SU-DHL-6 (cell line): ENCODE data around the gene UBE2Q1.

ENCODE experiments used
- H2AFZ ChIP-seq: fragments of 200-600 bp; sonication (generic); 2 replicates; pipeline ENCODE4 v1.6.1; 2014; ENCODE audit warnings: low read depth, mild to moderate bottlenecking, moderate library complexity, mixed read lengths, antibody characterized with exemption, low read length; ENCODE audit not compliant: severe bottlenecking
- H3F3A ChIP-seq: fragments of 200-600 bp; shearing (Covaris generic); 2 replicates; pipeline ENCODE4 v1.6.0; 2016; ENCODE audit warnings: antibody characterized with exemption, mild to moderate bottlenecking; ENCODE audit not compliant: insufficient read depth
- H3K27ac ChIP-seq: fragments of 200-600 bp; sonication (generic); 2 replicates; pipeline ENCODE4 v1.5.1; 2016; ENCODE audit warnings: low read depth, mild to moderate bottlenecking, low read length, moderate library complexity, mixed read lengths
- H3K27me3 ChIP-seq: fragments of 200-600 bp; sonication (generic), shearing (Covaris generic); 2 replicates; pipeline ENCODE4 v1.6.0; 2014; ENCODE audit warnings: mild to moderate bottlenecking, low read length
- H3K36me3 ChIP-seq: fragments of 200-600 bp; sonication (generic); 2 replicates; pipeline ENCODE4 v1.6.1; 2014; ENCODE audit warnings: mild to moderate bottlenecking, low read length, mixed read lengths
- H3K4me2 ChIP-seq: fragments of 300-600, 200-600 bp; shearing (Covaris generic), sonication (generic); 2 replicates; pipeline ENCODE4 v1.6.0; 2014; ENCODE audit warnings: low read length, low read depth, mild to moderate bottlenecking; ENCODE audit not compliant: poor library complexity, severe bottlenecking
- H3K4me3 ChIP-seq: fragments of 200-600 bp; sonication (generic); 2 replicates; pipeline ENCODE4 v1.5.1; 2014; ENCODE audit warnings: antibody characterized with exemption, low read length, mild to moderate bottlenecking, mixed read lengths; ENCODE audit not compliant: insufficient read depth, poor library complexity, severe bottlenecking
- H3K79me2 ChIP-seq: fragments of 200-600 bp; sonication (generic); 2 replicates; pipeline ENCODE4 v1.6.1; 2014; ENCODE audit warnings: mild to moderate bottlenecking, low read length, moderate library complexity; ENCODE audit not compliant: insufficient read depth
- H3K9ac ChIP-seq: fragments of 200-600 bp; sonication (generic); 2 replicates; pipeline ENCODE4 v1.7.0; 2014; ENCODE audit warnings: mild to moderate bottlenecking, low read length
- H3K9me2 ChIP-seq: fragments of 200-600 bp; sonication (generic); replicated peaks from 2 replicates; pipeline ENCODE4 v1.6.1; 2014; ENCODE audit warnings: low read length; ENCODE audit not compliant: insufficient read depth
- H3K9me3 ChIP-seq: fragments of 200-600 bp; sonication (generic); 2 replicates; pipeline ENCODE4 v1.6.1; 2014; ENCODE audit warnings: low read length, mixed read lengths; ENCODE audit not compliant: insufficient read depth
- H4K20me1 ChIP-seq: fragments of 200-600 bp; sonication (generic); 2 replicates; pipeline ENCODE4 v1.6.1; 2014; ENCODE audit warnings: low read depth, mild to moderate bottlenecking, antibody characterized with exemption, low read length, moderate library complexity, mixed read lengths
- EZH2phosphoT487 ChIP-seq: fragments of 200-600 bp; sonication (generic), shearing (Covaris generic); conservative IDR thresholded peaks from 2 replicates; pipeline ENCODE4 v1.6.1; 2018; ENCODE audit warnings: mild to moderate bottlenecking, antibody characterized with exemption, low read length, moderate library complexity, mixed read lengths
- TF ChIP-seq, protein P1 (sequence below): fragments of 200-600 bp; sonication (generic); IDR thresholded peaks from one replicate; pipeline ENCODE4 v1.5.1; 2017; ENCODE audit warnings: antibody characterized with exemption, mild to moderate bottlenecking, low read length, moderate library complexity; ENCODE audit not compliant: insufficient read depth, poor library complexity, severe bottlenecking

UBE2Q1 gene

DNA sequence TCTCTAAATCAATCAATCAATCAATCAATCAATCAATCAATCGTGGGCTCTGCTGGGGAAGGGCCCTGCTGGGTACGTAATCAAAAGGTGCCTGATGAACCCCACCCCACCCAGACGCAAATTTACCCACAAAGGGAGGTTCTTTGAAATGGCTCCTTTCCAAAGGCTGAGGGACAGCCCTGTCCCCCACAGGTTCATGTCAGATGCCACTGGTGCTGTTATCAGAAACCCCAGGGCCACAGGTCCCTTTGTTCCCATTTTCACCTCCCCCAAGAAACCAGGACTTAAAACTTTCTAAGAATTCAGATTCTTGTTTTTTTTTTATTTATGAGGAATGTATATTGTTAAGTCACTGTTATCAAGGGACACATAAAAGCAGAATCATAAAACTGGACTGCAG is 23.3 kb upstream of the UBE2Q1 start:
- Histone ChIP-seq H3K36me3 (peaks cover 20% of the 10 kb centered on the region), H3K79me2 (no peaks in the 10 kb centered on the region), H3K4me2 (no peak overlapping the region), H2AFZ (no peak overlapping the region), H3K9ac (no peak overlapping the region), H3K4me3 (no peak overlapping the region), H3K9me2 (no peaks in the 10 kb centered on the region), H3K27ac (no peak overlapping the region), H3K27me3 (no peaks in the 10 kb centered on the region), H3K9me3 (no peaks in the 10 kb centered on the region), H3F3A (no peaks in the 10 kb centered on the region), H4K20me1 (no peaks in the 10 kb centered on the region)
- no peak for TF ChIP-seq EZH2phosphoT487
- TF ChIP-seq, protein P1, sequence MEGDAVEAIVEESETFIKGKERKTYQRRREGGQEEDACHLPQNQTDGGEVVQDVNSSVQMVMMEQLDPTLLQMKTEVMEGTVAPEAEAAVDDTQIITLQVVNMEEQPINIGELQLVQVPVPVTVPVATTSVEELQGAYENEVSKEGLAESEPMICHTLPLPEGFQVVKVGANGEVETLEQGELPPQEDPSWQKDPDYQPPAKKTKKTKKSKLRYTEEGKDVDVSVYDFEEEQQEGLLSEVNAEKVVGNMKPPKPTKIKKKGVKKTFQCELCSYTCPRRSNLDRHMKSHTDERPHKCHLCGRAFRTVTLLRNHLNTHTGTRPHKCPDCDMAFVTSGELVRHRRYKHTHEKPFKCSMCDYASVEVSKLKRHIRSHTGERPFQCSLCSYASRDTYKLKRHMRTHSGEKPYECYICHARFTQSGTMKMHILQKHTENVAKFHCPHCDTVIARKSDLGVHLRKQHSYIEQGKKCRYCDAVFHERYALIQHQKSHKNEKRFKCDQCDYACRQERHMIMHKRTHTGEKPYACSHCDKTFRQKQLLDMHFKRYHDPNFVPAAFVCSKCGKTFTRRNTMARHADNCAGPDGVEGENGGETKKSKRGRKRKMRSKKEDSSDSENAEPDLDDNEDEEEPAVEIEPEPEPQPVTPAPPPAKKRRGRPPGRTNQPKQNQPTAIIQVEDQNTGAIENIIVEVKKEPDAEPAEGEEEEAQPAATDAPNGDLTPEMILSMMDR, result no peak

DNA sequence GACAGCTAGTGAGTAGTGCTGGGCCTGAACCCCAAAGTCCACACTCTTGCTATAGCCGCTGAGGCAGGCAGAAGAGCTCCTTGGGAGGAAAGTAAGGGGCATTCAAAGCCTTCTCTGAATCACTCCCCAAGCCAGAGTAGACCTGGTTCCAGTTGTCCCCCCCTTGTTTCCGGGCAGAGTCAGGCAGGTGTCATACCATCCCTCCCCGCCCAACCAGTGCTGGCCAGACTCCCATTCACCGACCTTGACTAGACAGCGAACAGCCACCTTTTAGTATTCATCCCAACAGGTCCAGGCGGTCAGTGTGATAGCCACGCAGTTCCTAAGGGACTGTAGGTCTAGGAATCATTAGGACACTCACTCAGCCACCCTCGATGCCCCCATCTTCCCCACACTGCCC is 20.9 kb upstream of the UBE2Q1 start:
- Histone ChIP-seq H4K20me1 (no peaks in the 10 kb centered on the region), H3K9ac (no peak overlapping the region), H3K79me2 (no peaks in the 10 kb centered on the region), H2AFZ (no peak overlapping the region), H3K4me3 (no peak overlapping the region), H3K27ac (no peak overlapping the region), H3K36me3 (peaks cover 12% of the 10 kb centered on the region), H3K27me3 (no peaks in the 10 kb centered on the region), H3F3A (peaks cover 8% of the 10 kb centered on the region; the same call in 1 of the 2 replicates), H3K9me3 (no peaks in the 10 kb centered on the region), H3K9me2 (no peaks in the 10 kb centered on the region), H3K4me2 (no peak overlapping the region)
- TF ChIP-seq, protein P1, result no peak
- no peak for TF ChIP-seq EZH2phosphoT487

- H2AFZ ChIP-seq, result no peak overlapping the region
- no peak overlapping the region for H3K9ac ChIP-seq
- no peak overlapping the region for H3K27ac ChIP-seq
- no peaks in the 10 kb centered on the region for H3K9me3 ChIP-seq
- H3K27me3 ChIP-seq, result no peaks in the 10 kb centered on the region
- H3K9me2 ChIP-seq, result no peaks in the 10 kb centered on the region
- peaks cover 8% of the 10 kb centered on the region; the same call in 1 of the 2 replicates for H3F3A ChIP-seq
- no peaks in the 10 kb centered on the region for H3K79me2 ChIP-seq
- H4K20me1 ChIP-seq, result no peaks in the 10 kb centered on the region
- TF ChIP-seq EZH2phosphoT487, result no peak
- TF ChIP-seq, protein P1, result no peak
- H3K4me2 ChIP-seq, result no peak overlapping the region
- H3K36me3 ChIP-seq, result 0 out of 2 replicates have a peak, but pooled peaks cover 4% of the 10 kb centered on the region
- H3K4me3 ChIP-seq, result no peak overlapping the region
These were observed 19.6 kb upstream of the UBE2Q1 start for GRCh38 chr1:154578058-154578418.
